GM19240 (cell line): ENCODE results near the gene SEMA5A.

Source experiments
- DNase-seq: peaks from one replicate; pipeline ENCODE4 v3.0.0; 2011; ENCODE audit warnings: low spot score; ENCODE audit not compliant: insufficient read length

Gene SEMA5A

GRCh38 chr5:9020996-9021395, 524.9 kb downstream of the SEMA5A start:
- DNase-seq = no peak

GRCh38 chr5:9015937-9016270, 530.0 kb downstream of the SEMA5A start:
- no peak for DNase-seq

GRCh38 chr5:9015260-9015936, 530.5 kb downstream of the SEMA5A start:
- DNase-seq = no peak

DNA sequence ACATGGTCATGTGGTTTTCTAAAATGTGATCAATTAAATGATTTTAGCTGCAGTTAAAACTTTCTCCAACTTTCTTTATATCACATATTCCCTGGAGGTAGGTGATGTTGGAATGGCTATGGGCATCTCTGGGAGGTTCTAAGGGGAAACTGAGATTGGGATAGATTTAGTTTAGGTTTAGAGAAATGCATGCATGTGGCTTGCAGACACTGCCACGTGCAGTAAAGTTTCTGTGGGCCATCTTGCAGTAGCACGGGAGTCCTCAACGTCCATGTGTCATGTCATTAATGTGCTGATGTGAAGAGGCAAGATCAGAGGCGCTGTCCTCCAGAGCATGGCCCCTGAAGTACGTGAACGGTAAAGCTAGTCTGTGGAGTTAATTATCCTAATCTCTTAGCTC, 532.7 kb downstream of the SEMA5A start:
- no peak for DNase-seq

DNA sequence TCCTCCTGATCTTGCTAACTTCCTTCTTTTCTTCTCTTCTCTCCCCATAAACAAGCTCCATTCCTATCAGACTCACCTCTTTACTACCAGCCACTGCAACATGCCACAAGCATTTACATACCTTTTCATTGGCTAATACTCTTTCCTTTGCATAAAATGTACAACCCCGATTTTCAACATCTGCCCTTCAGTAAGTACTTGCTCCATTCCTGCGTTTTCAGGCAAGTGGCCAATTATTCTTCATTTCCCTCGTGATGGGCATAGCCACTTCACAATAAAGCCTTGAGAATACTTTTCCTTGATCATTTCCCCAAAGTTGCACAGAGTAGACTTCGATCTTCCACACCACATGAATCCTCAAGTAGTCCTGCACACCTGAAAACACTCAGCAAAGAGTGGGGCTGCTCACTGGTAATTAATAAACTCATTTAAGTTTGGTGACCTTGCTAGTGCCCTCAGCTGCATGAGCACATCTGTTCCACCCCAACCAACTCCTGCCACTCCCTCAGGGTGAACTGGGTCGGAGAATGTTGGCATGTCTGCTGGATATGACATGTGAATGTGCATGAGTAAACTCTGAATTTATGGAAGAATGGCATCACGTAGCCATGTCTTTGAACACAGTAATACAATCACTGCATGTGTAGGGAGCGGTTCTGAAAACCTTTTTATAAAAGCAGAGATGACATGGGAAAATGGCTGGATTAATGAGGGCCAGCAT, 535.8 kb downstream of the SEMA5A start:
- DNase-seq = no peak

GRCh38 chr5:8997542-8998070, 548.3 kb downstream of the SEMA5A start:
- no peak for DNase-seq

GRCh38 chr5:8993031-8993430, 552.8 kb downstream of the SEMA5A start:
- DNase-seq = no peak
